GM12891 (cell line): ENCODE results near the gene ISL2.

Source experiments
- DNase-seq: peaks from one replicate; pipeline ENCODE4 v3.0.0; 2011; ENCODE audit warnings: low spot score; ENCODE audit not compliant: insufficient read length
- FAIRE-seq: peaks from 2 replicates; lab custom pipeline; 2011; peaks lifted over from hg19 to GRCh38; lab: Jason Lieb, UNC
- PAX5 ChIP-seq: IDR thresholded peaks from 2 replicates; pipeline ENCODE4 v1.6.1; 2011; ENCODE audit warnings: low read length, moderate library complexity, mild to moderate bottlenecking; ENCODE audit not compliant: insufficient read depth, severe bottlenecking
- POLR2A ChIP-seq: IDR thresholded peaks from 2 replicates; pipeline ENCODE4 v1.6.1; 2011; ENCODE audit warnings: low read depth, low read length, control low read depth
- POLR2AphosphoS5 ChIP-seq: IDR thresholded peaks from 2 replicates; pipeline ENCODE4 v1.6.1; 2011; ENCODE audit warnings: low read depth, low read length, control low read depth
- POU2F2 ChIP-seq: IDR thresholded peaks from 2 replicates; pipeline ENCODE4 v1.6.1; 2011; ENCODE audit warnings: low read depth, mild to moderate bottlenecking, control low read depth, low read length, moderate library complexity
- SPI1 ChIP-seq: IDR thresholded peaks from 2 replicates; pipeline ENCODE4 v1.6.1; 2011; ENCODE audit warnings: low read depth, low read length, control low read depth
- TAF1 ChIP-seq: IDR thresholded peaks from 2 replicates; pipeline ENCODE4 v1.6.1; 2011; ENCODE audit warnings: low read depth, low read length, control low read depth

ISL2 gene

DNA sequence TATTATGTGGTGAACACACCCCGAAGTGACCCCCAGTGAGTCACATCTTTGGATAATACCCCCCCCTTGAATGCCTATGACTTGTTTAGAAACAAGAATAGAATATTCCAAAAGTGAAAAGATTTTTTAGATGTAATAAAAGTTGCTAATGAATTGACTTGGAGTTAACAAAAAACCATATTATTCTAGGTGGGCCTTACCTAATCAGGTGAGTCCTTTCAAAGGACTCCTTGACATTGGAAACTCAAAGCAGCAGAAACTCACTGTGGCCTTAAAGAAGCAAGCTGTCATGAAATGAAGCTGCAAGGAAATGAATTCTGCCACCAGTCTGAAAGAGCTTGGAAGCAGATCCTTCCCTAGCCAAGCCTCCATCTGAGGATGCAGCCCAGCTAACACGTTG, 10.9 kb upstream of the ISL2 start:
- TF ChIP-seq POLR2AphosphoS5 (no peak), POLR2A (no peak), POU2F2 (no peak), PAX5 (no peak), SPI1 (no peak), TAF1 (no peak)
- FAIRE-seq, result no peak
- DNase-seq, result no peak

DNA sequence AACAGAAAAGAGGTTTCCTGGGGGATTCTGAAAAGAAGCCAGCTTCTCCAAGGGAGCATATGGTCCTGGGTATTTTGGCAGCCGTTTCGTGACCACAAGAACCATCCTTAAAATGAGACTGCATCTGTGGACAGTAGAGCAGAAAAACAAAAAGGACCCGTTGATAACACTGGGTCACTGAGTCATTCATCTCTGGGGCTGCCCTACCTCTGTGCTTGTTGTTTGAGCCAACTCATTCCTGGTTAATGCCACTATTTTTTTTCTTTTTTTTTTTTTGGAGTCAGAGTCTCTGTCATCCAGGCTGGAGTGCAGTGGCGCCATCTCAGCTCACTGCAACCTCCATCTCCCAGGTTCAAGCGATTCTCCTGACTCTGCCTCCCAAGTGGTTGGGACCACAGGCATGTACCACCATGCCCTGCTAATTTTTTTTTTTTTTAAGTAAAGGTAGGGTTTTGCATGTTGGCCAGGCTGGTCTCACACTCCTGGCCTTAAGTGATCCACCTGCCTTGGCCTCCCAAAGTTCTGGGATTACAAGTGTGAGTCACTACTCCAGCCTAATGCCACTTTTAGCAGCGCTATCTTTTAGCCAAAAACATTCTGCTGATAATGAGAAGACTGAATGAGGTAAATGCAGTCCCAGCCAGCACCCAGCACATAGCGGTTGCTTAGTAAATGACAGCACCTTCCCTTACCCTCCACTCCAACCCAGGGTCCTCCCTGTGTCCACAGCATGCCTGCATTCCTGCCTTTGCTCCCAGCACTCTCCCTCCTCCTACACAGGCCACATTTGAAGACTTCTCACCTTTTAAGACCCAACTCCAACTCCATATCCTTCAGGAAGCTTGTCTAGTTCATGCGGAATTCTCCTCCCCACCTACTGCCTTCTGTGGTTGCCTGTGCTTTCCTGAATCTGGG, 9.1 kb upstream of the ISL2 start:
- FAIRE-seq (no peak), DNase-seq (no peak)
- TF ChIP-seq TAF1 (no peak), POLR2AphosphoS5 (no peak), POLR2A (no peak), POU2F2 (no peak), SPI1 (no peak), PAX5 (no peak)

DNA sequence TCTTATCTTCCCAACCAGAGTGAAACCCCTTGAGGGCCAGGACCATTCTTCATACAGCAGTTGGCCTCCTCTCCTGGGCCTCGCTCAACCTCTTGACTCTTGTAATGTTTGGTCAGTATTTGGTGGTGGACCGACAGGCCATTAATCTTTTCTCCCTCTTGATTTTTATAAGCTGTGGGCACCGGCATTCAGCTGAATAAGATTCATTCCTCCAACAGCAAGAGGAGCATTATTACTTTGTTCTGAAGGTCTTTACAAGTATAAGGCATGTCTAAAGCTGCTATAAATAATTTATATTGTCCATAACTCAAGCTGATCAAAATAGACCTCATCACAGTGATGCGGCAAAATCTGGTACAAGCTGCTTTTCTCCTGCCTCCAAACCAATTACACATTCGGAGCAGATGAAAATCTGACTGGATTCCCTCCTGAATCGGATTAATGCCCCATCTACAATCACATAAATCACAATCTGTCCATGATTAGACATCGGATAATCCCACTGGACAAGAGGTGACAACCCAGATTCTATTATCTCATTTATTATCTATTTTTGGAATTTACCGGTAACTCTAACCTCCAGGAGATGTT, 8.4 kb upstream of the ISL2 start:
- no peak for FAIRE-seq
- TF ChIP-seq PAX5, result no peak
- no peak for TF ChIP-seq POU2F2
- no peak for TF ChIP-seq TAF1
- TF ChIP-seq SPI1, result no peak
- TF ChIP-seq POLR2A, result no peak
- no peak for TF ChIP-seq POLR2AphosphoS5
- DNase-seq, result no peak

DNA sequence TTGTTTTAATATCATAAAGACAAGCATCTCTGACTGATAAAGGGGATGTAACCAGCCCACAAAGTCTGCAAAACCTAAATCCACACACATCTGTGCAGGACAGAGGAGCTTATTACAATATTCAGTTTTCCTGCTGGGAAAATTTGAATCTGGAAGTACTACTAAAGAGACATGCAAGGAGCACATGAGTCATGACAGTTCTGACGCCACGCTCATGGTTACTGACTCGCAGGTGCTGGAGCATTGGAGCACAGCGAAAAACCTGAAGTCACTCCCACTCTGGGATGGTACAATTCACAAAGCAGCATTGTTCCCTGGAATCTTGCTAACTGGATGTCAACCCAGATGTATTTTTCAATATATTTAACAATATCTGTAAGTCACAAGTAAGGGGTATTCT, 7.6 kb upstream of the ISL2 start:
- no peak for FAIRE-seq
- TF ChIP-seq POU2F2, result no peak
- TF ChIP-seq POLR2AphosphoS5, result no peak
- no peak for TF ChIP-seq PAX5
- no peak for TF ChIP-seq TAF1
- no peak for TF ChIP-seq POLR2A
- no peak for TF ChIP-seq SPI1
- DNase-seq, result no peak

DNA sequence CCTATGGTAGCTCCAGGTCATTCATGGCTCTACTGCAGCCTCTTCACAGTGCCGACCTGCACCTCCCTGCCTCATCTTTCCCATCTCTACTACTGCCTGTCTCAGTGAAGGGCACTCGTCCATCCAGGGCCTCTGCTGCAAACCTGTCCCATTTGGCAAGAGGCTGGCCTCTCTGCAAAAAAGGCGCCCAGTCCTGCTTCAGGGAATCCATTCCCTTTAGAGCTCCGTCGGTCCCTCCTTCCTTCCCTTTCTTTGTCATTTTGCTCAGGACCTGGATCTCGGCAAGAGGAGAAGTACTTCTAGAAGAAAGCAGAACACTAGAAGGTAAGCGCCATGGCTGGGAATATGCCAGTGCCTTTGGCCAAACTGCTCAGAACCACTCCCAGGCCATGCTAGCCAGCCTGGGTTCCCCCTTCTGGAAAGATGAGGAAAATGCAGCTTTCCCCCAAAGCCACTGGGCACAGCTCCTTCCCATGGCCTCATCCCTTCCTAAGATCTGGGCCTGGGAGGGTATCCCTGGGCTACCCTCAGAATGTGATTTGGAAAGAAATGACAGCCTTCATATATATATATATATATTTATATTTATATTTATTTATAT, 6.4 kb upstream of the ISL2 start:
- TF ChIP-seq SPI1 (no peak), PAX5 (no peak), POU2F2 (no peak)
- DNase-seq (no peak), FAIRE-seq (no peak)

DNA sequence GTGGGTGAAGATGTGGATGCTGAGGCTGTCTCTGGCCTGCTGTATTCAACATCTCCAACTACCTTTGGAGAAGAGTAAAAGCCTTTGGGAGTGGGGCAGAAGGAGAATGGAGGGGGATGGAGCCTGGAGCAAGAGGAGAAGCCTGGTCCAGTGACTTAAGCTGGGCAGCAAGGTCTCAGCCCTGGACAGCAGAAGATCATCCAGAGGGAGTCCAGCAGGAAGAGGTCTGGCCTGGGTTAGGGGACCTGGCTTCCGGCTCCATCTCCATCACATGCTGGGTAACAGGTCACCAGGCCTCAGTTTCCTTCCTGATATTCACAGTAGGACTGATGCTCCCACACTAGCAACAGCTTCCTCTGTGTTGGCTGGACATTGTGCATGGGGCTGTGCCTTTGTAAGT, 3.8 kb upstream of the ISL2 start:
- FAIRE-seq, result no peak
- TF ChIP-seq SPI1, result no peak
- no peak for TF ChIP-seq POLR2A
- no peak for TF ChIP-seq PAX5
- TF ChIP-seq TAF1, result no peak
- TF ChIP-seq POLR2AphosphoS5, result no peak
- no peak for TF ChIP-seq POU2F2
- DNase-seq, result no peak

DNA sequence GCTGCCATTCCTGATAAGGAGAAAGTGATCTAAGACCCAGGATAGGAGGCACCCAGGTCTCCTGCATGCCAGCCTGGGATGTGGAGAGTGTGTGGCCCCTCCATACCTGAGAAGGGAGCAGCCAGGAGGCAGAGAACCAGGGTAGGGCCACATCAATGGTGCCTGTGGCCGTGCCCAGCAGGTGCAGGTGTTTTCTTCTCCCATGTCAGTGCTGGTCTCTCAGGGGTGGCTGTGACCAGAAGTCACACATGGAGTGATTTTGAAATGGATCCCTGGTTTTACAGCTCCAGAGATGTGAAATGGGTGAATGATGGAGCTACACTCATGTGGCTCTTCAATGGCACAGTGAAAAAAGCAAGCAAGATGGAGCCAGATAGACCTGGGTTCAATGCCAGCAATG, 3.3 kb upstream of the ISL2 start:
- TF ChIP-seq POU2F2 (no peak), SPI1 (no peak), TAF1 (no peak), PAX5 (no peak), POLR2A (no peak), POLR2AphosphoS5 (no peak)
- DNase-seq (no peak), FAIRE-seq (no peak)

DNA sequence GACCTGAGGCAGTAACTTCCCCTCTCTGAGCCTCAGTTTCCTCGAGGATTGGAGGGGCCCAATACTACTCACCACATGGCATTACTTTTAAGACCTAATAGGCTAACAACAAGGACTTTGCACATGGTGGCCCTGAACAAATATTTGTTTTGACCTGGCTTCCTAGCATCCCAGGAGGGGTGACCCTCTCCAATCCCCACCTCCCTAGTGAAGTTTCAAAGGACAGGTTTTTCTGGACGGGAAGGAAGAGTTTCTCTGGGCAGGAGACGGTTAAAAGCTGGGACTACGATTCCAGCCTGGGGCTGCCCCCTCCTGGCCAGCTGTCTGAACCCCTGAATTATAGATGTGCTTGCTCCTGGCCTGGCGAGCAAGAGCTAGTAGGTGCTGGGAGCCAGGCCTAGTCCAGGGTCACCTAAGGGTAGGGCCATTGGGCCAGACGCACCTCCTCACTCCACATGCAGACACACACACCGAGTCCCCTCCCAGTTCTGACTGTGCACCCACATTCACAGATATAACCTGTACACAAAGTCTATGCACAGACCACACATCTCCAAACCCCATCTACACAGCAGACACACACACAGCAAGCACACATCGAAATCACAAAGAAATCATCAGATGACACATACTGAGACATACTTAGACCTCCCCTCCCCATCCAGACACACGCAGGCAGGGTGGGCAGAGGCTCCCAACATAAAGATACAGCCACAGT, 2.7 kb upstream of the ISL2 start:
- no peak for TF ChIP-seq POLR2A
- no peak for TF ChIP-seq PAX5
- no peak for TF ChIP-seq SPI1
- no peak for TF ChIP-seq POLR2AphosphoS5
- TF ChIP-seq TAF1, result no peak
- no peak for TF ChIP-seq POU2F2
- DNase-seq, result no peak
- FAIRE-seq, result peak; percentile 50

DNA sequence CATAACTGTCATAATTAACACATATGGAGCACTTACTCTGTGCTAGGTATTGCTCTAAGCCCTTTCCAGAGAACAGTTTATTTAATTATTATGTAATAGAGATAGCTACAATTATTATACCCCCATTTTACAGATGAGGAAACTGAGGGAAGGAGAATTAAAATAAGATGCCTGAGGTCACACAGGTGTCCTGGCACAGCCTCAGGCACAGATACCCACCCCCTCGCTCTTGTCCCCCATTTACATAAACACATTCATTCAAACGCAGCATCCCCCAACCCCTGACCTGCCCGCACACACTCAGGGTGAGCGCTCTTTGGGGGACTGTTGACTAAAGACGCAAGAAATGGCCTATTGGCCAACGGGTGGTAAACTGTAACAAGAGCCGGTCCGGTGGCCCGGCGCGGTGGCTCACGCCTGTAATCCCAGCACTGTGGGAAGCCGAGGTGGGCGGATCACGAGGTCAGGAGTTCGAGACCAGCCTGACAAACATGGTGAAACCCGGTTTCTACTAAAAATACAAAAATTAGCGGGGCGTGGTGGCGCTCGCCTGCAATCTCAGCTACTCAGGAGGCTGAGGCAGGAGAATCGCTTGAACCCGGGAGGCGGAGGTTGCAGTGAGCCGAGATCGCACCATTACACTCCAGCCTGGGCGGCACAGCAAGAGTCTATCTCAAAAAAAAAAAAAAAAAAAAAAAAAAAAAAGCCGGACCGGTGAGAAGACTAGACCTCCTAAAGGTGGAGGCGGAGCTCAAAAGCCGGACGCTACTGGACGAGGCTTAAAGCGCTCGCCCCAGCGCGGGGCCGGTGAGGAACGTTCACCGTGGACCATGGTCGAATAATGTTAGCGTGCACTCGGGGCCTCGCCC, 1.9 kb upstream of the ISL2 start:
- FAIRE-seq (no peak), DNase-seq (no peak)
- no peak for TF ChIP-seq PAX5
- TF ChIP-seq POLR2AphosphoS5, result no peak
- TF ChIP-seq POU2F2, result no peak
- no peak for TF ChIP-seq SPI1
- no peak for TF ChIP-seq TAF1
- TF ChIP-seq POLR2A, result no peak
